Adrenal gland (tissue), 12 donors: ENCODE measurements around the gene HBE1. TPM values are rescaled to one million over a fixed set of nuclear protein-coding genes. Genes with fewer than 3 reads are reported as not detected.

ENCODE experiments used
- DNase-seq, 7 donors: peaks; one replicate each; pipeline ENCODE4 v3.0.0-alpha.2; 2019 to 2020
- H3K27ac ChIP-seq, 5 donors: fragments of 200-600 bp; sonication (generic) in 4 of 5; 1 replicate in 3 of 5; 2 replicates in 2 of 5; pipeline versions ENCODE4 v1.5.1 to v1.8.0; 2016 to 2020; ENCODE audit warnings: mild to moderate bottlenecking in 1 of 5
- H3K27me3 ChIP-seq: fragments of 200-600 bp; 2 replicates; pipeline ENCODE4 v1.8.0; 2021
- H3K36me3 ChIP-seq, 2 donors: fragments of 200-600 bp; replicated peaks in 1 of 2; 1 replicate in 1 of 2; 2 replicates in 1 of 2; pipeline versions ENCODE4 v1.5.1 to v1.8.0; 2018 to 2022
- H3K4me1 ChIP-seq, 2 donors: fragments of 200-600 bp; replicated peaks in 1 of 2; 1 replicate in 1 of 2; 2 replicates in 1 of 2; pipeline versions ENCODE4 v1.5.1 to v1.8.0; 2018 to 2021
- H3K4me3 ChIP-seq, 4 donors: fragments of 200-600 bp; sonication (generic) in 3 of 4; one replicate each; pipeline ENCODE4 v1.5.1; 2016 to 2018
- H3K9me3 ChIP-seq, 3 donors: fragments of 200-600 bp; sonication (generic) in 1 of 3; replicated peaks in 1 of 3; 1 replicate in 2 of 3; 2 replicates in 1 of 3; pipeline versions ENCODE4 v1.5.1 to v1.8.0; 2016 to 2021
- POLR2A ChIP-seq, 2 donors: fragments of 450-650 bp; IDR thresholded peaks; one replicate each; pipeline ENCODE4 v1.6.1; 2017; ENCODE audit warnings: antibody characterized with exemption in 2 of 2, mild to moderate bottlenecking in 2 of 2, moderate library complexity in 1 of 2
- WGBS, 4 donors: extraction: QIAGEN DNeasy Blood & Tissue Kit in 2 of 4; methylation state at CpG; one replicate each; pipeline versions ENCODE4 v1.1.5 to v1.1.7; 2013 to 2017; 5-methylcytosine and 5-hydroxymethylcytosine counted together
- intact Hi-C, 2 donors: fragments of 100-400 bp; cut with DNase I; formaldehyde crosslinking; loops; one replicate each; pipeline versions ENCODE4 v1.14.1 to v1.15.0; 2022 to 2023
- polyA plus RNA-seq, 3 donors: library from polyadenylated mRNA; stranded (reverse); fragments of 200-250 nt in 2 of 3; fragments of 350-450 nt in 1 of 3; fragmentation: Illumina TruSeq in 1 of 3; extraction: RNeasy Lipid Tissue Mini Kit (QIAGEN cat#74804) in 1 of 3; gene quantifications; one replicate each; pipeline ENCODE4 v1.2.3, GENCODE V29; 2013 to 2014
- total RNA-seq, 9 donors: library from RNA; depleted of rRNA in 4 of 9; stranded (reverse); fragments of >200 nt in 4 of 9; fragments of 120-200 nt in 1 of 9; fragmentation: NEBNext Ultra II Directional in 1 of 9; extraction: Animal tissue kit (Norgen Biotek cat#: 25700) in 1 of 9; gene quantifications; one replicate each; pipeline versions ENCODE4 v1.1.0 to v1.2.4, GENCODE V29; 2013 to 2023
- TF ChIP-seq, protein P1 (sequence below), 6 experiments: fragments of 450-650 bp in 4 of 6; fragments of 200-600 bp in 2 of 6; sonication (generic) in 1 of 6; IDR thresholded peaks; 1 replicate in 5 of 6; 2 replicates in 1 of 6; pipeline versions ENCODE4 v1.5.1 to v1.8.0; 2016 to 2021; ENCODE audit warnings: antibody characterized with exemption in 6 of 6, mild to moderate bottlenecking in 2 of 6, moderate library complexity in 1 of 6
- donor health status: healthy with polysubstance abuse.
- donor health status: Bipolar disorder and iron deficiency.
- donor health status: DM: yes; HTN: yes; CAD: no.
- donor health status: DM: no; HTN: no; CAD: no.
- donor health status: DM: no; HTN: no; CAD: no.
- donor health status: DM: yes; HTN: yes; CAD: no.

The HBE1 gene
- total and polyA plus RNA-seq, 12 donors, result 0.16 to 42.8 (median 3.6) TPM; not detected in 7

DNA sequence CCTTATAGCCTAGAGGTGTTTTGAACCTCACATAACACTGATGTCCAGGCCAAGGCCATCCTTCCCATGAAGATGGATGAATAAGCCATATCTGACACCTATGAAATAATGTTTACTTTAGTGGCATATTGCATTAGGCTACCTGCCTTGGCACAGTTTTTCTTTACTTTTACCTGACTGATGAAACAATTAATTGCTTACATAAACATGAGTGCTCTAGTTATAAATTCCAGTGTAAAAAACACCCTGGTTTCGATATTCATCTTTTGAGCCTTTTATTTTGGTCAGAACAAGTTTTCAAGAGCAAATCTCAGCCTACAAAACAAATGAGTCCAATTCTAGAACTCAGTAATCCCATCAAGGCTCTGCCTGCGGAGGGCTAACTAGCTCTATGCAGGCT, 7.0 kb upstream of the HBE1 start:
- WGBS, 4 donors, result 77 to 89% (median 81%) methylated on average over 2 of the region's 2 CpGs

DNA sequence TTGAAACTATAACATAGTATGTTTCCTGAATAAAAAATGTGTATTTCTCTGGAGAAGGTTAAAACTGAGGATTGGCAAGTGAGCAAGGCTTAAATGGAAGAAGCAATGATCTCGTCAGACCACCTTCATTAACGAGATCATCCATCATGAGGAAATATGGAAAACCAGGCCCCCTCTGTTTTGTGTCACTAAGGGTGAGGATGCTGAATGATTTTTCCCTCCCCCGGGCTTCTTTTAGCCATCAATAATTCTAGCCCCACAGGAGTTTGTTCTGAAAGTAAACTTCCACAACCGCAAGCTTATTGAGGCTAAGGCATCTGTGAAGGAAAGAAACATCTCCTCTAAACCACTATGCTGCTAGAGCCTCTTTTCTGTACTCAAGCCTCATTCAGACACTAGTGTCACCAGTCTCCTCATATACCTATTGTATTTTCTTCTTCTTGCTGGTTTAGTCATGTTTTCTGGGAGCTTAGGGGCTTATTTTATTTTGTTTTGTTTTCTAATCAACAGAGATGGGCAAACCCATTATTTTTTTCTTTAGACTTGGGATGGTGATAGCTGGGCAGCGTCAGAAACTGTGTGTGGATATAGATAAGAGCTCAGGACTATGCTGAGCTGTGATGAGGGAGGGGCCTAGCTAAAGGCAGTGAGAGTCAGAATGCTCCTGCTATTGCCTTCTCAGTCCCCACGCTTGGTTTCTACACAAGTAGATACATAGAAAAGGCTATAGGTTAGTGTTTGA, 5.8 kb upstream of the HBE1 start:
- no peak for DNase-seq
- 67 to 74% (median 71%) methylated on average over 6 of the region's 6 CpGs for WGBS, 4 donors
- H3K4me3 ChIP-seq, result no peak overlapping the region
- H3K9me3 ChIP-seq, result no peaks in the 10 kb centered on the region
- no peak for TF ChIP-seq POLR2A (IDR thresholded peaks at IDR 0.05)
- TF ChIP-seq, protein P1, sequence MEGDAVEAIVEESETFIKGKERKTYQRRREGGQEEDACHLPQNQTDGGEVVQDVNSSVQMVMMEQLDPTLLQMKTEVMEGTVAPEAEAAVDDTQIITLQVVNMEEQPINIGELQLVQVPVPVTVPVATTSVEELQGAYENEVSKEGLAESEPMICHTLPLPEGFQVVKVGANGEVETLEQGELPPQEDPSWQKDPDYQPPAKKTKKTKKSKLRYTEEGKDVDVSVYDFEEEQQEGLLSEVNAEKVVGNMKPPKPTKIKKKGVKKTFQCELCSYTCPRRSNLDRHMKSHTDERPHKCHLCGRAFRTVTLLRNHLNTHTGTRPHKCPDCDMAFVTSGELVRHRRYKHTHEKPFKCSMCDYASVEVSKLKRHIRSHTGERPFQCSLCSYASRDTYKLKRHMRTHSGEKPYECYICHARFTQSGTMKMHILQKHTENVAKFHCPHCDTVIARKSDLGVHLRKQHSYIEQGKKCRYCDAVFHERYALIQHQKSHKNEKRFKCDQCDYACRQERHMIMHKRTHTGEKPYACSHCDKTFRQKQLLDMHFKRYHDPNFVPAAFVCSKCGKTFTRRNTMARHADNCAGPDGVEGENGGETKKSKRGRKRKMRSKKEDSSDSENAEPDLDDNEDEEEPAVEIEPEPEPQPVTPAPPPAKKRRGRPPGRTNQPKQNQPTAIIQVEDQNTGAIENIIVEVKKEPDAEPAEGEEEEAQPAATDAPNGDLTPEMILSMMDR (IDR thresholded peaks at IDR 0.05), result no peak
- no peaks in the 10 kb centered on the region for H3K27me3 ChIP-seq
- H3K27ac ChIP-seq, result no peak overlapping the region
- intact Hi-C loops, result no loop called here
- H3K36me3 ChIP-seq, result no peaks in the 10 kb centered on the region
- no peaks in the 10 kb centered on the region for H3K4me1 ChIP-seq

More for the DNA sequence above, 7.0 kb upstream of the HBE1 start:
- no peak overlapping the region for H3K27ac ChIP-seq
- no peaks in the 10 kb centered on the region for H3K36me3 ChIP-seq
- no peaks in the 10 kb centered on the region for H3K9me3 ChIP-seq
- no peaks in the 10 kb centered on the region for H3K4me1 ChIP-seq
- H3K27me3 ChIP-seq, result no peaks in the 10 kb centered on the region
- H3K4me3 ChIP-seq, result no peak overlapping the region
- DNase-seq, result no peak
- TF ChIP-seq, protein P1 (IDR thresholded peaks at IDR 0.05), result no peak
- no peak for TF ChIP-seq POLR2A (IDR thresholded peaks at IDR 0.05)
- intact Hi-C loops, result no loop called here

DNA sequence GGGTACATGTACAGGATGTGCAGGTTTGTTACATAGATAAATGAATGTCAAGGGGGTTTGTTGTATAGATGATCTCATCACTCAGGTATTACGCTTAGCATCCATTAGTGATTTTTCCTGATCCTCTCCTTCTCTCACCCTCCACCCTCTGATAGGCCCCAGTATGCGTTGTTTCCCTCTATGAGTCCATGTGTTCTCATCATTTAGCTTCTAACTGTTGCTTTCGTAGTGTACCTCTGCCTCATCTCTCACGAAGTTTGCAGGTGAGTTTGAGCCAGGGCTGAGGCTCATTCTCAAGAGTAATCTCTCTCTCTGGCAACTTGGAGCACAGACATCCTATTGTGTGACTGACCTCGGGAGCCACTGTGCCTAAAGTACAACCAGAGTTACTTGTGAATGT, 4.7 kb upstream of the HBE1 start:
- no peak overlapping the region for H3K4me3 ChIP-seq
- TF ChIP-seq, protein P1 (IDR thresholded peaks at IDR 0.05), result no peak
- no peak for TF ChIP-seq POLR2A (IDR thresholded peaks at IDR 0.05)
- H3K36me3 ChIP-seq, result no peaks in the 10 kb centered on the region
- no peaks in the 10 kb centered on the region for H3K27me3 ChIP-seq
- no peak overlapping the region for H3K27ac ChIP-seq
- 76 to 79% (median 78%) methylated on average over 5 of the region's 5 CpGs for WGBS, 4 donors
- no peak for DNase-seq
- H3K9me3 ChIP-seq, result no peaks in the 10 kb centered on the region
- no peaks in the 10 kb centered on the region for H3K4me1 ChIP-seq
- intact Hi-C loops, result no loop called here

DNA sequence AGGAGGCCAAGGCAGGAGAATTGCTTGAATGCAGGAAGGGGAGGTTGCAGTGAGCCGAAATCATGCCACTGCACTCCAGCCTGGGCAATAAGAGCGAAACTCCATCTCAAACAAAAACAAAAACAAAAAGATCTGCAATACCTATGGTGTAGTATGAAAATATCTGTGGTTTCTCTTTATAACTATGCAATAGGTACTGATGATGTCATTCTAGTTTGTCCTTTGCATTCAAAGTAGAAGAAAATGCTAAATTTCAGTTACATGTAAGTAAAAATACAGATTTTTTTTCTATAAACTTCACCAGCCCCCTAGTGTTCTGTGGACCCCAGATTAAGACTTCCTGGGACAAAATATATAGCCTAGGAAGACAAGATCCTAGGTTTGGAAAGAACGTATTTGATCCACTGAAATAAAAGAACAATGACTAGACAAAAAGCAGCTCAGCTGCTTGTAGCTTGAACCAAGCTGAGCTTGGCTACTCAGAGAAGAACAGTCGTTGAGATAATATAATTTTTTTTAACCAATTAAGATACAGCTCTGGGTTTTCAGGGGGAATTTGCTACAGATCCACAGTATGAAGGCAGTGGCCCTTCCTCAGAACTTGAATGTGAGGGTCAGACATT, 2.8 kb upstream of the HBE1 start:
- Histone ChIP-seq H3K4me3 (no peak overlapping the region), H3K27ac (no peak overlapping the region), H3K4me1 (no peaks in the 10 kb centered on the region), H3K36me3 (no peaks in the 10 kb centered on the region), H3K9me3 (no peaks in the 10 kb centered on the region), H3K27me3 (no peaks in the 10 kb centered on the region)
- intact Hi-C loops, result no loop called here
- WGBS, 4 donors, result 62 to 76% (median 72%) methylated on average over 4 of the region's 4 CpGs
- DNase-seq, result no peak
- no peak for TF ChIP-seq POLR2A (IDR thresholded peaks at IDR 0.05)
